HCT116 (cell line): ENCODE results near the gene DMXL1. TPM values are rescaled to one million over a fixed set of nuclear protein-coding genes. Genes with fewer than 3 reads are reported as not detected.

Source experiments
- ATAC-seq: fragments of 200-7000 bp; cut with Tn5 transposase; 2 replicates; pipeline ENCODE4 v1.9.1; 2020; ENCODE audit warnings: mild to moderate bottlenecking, moderate library complexity
- BruUV-seq: library from RNA; stranded (reverse); fragments of 400-500 nt; replicated peaks from 2 replicates; lab custom pipeline; 2021; lab: Mats Ljungman, UMichigan
- CTCF ChIA-PET: fragments of 300-600 bp; sonication (Branson Sonifier 250); formaldehyde crosslinking; loops from one replicate; lab custom pipeline; 2021; ENCODE audit warnings: antibody characterized with exemption; lab: Charles Lee
- POLR2A ChIA-PET: fragments of 300-600, 350-600 bp; sonication (Branson Sonifier 250); formaldehyde crosslinking; loops from one replicate; lab custom pipeline; 2021; ENCODE audit warnings: antibody characterized with exemption; lab: Charles Lee
- RAD21 ChIA-PET, 2 experiments: fragments of 300-600 bp; sonication (Branson Sonifier 250); formaldehyde crosslinking; loops; one replicate each; lab custom pipeline; 2023; ENCODE audit warnings: low total read pairs in 2 of 2; ENCODE audit not compliant: uncharacterized antibody in 2 of 2, unreplicated experiment in 2 of 2, low non-redundant PET in 1 of 2; lab: Charles Lee
- DNase-seq: peaks from one replicate; pipeline ENCODE4 v3.0.0-alpha.2; 2010; ENCODE audit warnings: low read depth, low spot score
- H2AFZ ChIP-seq: fragments of 200-600 bp; shearing (Covaris generic), sonication (generic); 2 replicates; pipeline ENCODE4 v1.6.1; 2017; ENCODE audit warnings: low read depth, mixed run types, mixed read lengths, antibody characterized with exemption, low read length; ENCODE audit not compliant: poor library complexity, severe bottlenecking
- H3K27ac ChIP-seq: 2 replicates; pipeline ENCODE4 v1.5.1; 2012; ENCODE audit warnings: low read depth, low read length
- H3K27me3 ChIP-seq: fragments of 200-600 bp; sonication (generic); 2 replicates; pipeline ENCODE4 v1.6.1; 2016; ENCODE audit warnings: mixed run types, low read length, mixed read lengths; ENCODE audit not compliant: insufficient read depth
- H3K36me3 ChIP-seq, 2 experiments: fragments of 200-500 bp in 1 of 2; fragments of 200-600 bp in 1 of 2; sonication (Bioruptor generic) in 1 of 2; sonication (generic) in 1 of 2; 2 replicates each; pipeline versions ENCODE4 v1.5.1 to v1.6.1; 2014 to 2016; ENCODE audit warnings: low read length in 2 of 2, inconsistent platforms in 1 of 2, mixed read lengths in 1 of 2, mixed run types in 1 of 2; ENCODE audit not compliant: insufficient read depth in 2 of 2, control insufficient read depth in 1 of 2
- H3K4me1 ChIP-seq, 2 experiments: fragments of 200-600 bp in 1 of 2; sonication (generic) in 1 of 2; 2 replicates each; pipeline versions ENCODE4 v1.5.1 to v1.6.1; 2012 to 2017; ENCODE audit warnings: low read length in 2 of 2, inconsistent platforms in 1 of 2, mild to moderate bottlenecking in 1 of 2, mixed read lengths in 1 of 2, mixed run types in 1 of 2, moderate library complexity in 1 of 2; ENCODE audit not compliant: insufficient read depth in 2 of 2, control insufficient read depth in 1 of 2
- H3K4me2 ChIP-seq: fragments of 200-600 bp; sonication (generic); 2 replicates; pipeline ENCODE4 v1.6.1; 2017; ENCODE audit warnings: mixed run types, low read length, mixed read lengths
- H3K4me3 ChIP-seq, 2 experiments: fragments of 200-600 bp in 1 of 2; sonication (generic) in 1 of 2; replicated peaks in 1 of 2; 2 replicates each; pipeline ENCODE4 v1.5.1; 2011 to 2016; ENCODE audit warnings: low read length in 2 of 2, control low read depth in 1 of 2, low read depth in 1 of 2, mild to moderate bottlenecking in 1 of 2, mixed read lengths in 1 of 2, mixed run types in 1 of 2
- H3K79me2 ChIP-seq: fragments of 200-600 bp; sonication (generic); 2 replicates; pipeline ENCODE4 v1.6.1; 2017; ENCODE audit warnings: mild to moderate bottlenecking, mixed run types, low read length, moderate library complexity, mixed read lengths; ENCODE audit not compliant: insufficient read depth
- H3K9ac ChIP-seq: fragments of 200-600 bp; sonication (generic); 2 replicates; pipeline ENCODE4 v1.6.1; 2016; ENCODE audit warnings: low read length, mixed read lengths
- H3K9me2 ChIP-seq: fragments of 200-600 bp; sonication (generic), shearing (Covaris generic); 2 replicates; pipeline ENCODE4 v1.6.1; 2017; ENCODE audit warnings: mixed run types, mild to moderate bottlenecking, moderate library complexity; ENCODE audit not compliant: insufficient read depth
- H3K9me3 ChIP-seq, 2 experiments: fragments of 200-500 bp in 1 of 2; fragments of 200-600 bp in 1 of 2; sonication (Bioruptor generic) in 1 of 2; sonication (generic) in 1 of 2; 2 replicates each; pipeline ENCODE4 v1.6.1; 2014 to 2017; ENCODE audit warnings: low read length in 2 of 2, mixed read lengths in 2 of 2, inconsistent platforms in 1 of 2, low read depth in 1 of 2, mild to moderate bottlenecking in 1 of 2, mixed run types in 1 of 2, moderate library complexity in 1 of 2; ENCODE audit not compliant: control insufficient read depth in 1 of 2, insufficient read depth in 1 of 2
- H4K20me1 ChIP-seq: fragments of 200-600 bp; sonication (generic), shearing (Covaris generic); 2 replicates; pipeline ENCODE4 v1.6.1; 2017; ENCODE audit warnings: mixed run types, mild to moderate bottlenecking, moderate library complexity; ENCODE audit not compliant: insufficient read depth
- CBX3 ChIP-seq: IDR thresholded peaks from 2 replicates; pipeline ENCODE4 v1.6.1; 2012; ENCODE audit warnings: low read depth
- EGR1 ChIP-seq: IDR thresholded peaks from 2 replicates; pipeline ENCODE4 v1.6.1; 2012; ENCODE audit warnings: low read depth
- SP1 ChIP-seq: IDR thresholded peaks from 2 replicates; pipeline ENCODE4 v1.6.1; 2012; ENCODE audit warnings: low read depth
- SRF ChIP-seq: IDR thresholded peaks from 2 replicates; pipeline ENCODE4 v1.6.1; 2012; ENCODE audit warnings: low read depth
- ZNF274 ChIP-seq: fragments of 200-500 bp; sonication (Bioruptor generic); IDR thresholded peaks from 2 replicates; pipeline ENCODE4 v1.6.1; 2014; ENCODE audit warnings: mild to moderate bottlenecking, low read depth, low read length, inconsistent platforms
- intact Hi-C: fragments of 100-400 bp; cut with micrococcal nuclease; formaldehyde crosslinking; loops from 2 replicates; pipeline ENCODE4 v1.10.0; 2022
- total RNA-seq: library from RNA; stranded (reverse); gene quantifications from one replicate; pipeline ENCODE4 v1.2.1, GENCODE V29; 2021; ENCODE audit not compliant: unreplicated experiment

The DMXL1 gene
- total RNA-seq, 1 experiment from 2014 or later, result 21.1 TPM

DNA sequence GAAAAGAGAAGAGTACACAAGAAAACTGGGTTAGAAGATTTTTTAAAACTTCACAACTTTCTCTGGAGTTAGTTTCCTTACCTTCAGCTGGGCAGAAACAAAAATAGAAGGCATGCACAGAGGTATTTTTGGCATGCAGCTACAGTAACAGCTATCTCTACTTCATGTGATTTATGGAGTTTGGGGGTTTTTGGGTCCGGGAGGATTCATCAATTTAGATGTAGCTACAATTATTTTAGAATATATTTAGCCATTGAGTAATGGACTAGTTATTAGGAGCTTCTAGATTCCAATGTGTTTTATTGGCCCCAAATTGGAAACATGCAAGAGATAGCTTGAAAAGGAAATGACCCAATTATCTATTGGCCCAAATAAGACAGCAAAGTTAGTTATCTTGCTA, 193.3 kb downstream of the DMXL1 start:
- POLR2A ChIA-PET, result no interaction called here
- Histone ChIP-seq H3K9ac (no peak overlapping the region), H3K9me3 (no peaks in the 10 kb centered on the region), H3K9me2 (no peaks in the 10 kb centered on the region), H3K4me3 (no peak overlapping the region), H3K36me3 (no peaks in the 10 kb centered on the region), H4K20me1 (no peaks in the 10 kb centered on the region), H3K79me2 (no peaks in the 10 kb centered on the region), H3K27ac (no peak overlapping the region), H3K4me2 (no peak overlapping the region), H2AFZ (no peak overlapping the region), H3K27me3 (no peaks in the 10 kb centered on the region), H3K4me1 (peaks cover 4 to 14% of the 10 kb centered on the region in 2 experiments; a peak in 3 of 4 replicates)
- RAD21 ChIA-PET, result no interaction called here
- intact Hi-C loops, result loop anchor here (10.0 kb wide), 2 partner anchors 151 to 279 kb away; partner anchors contain the start of gene DTWD2
- TF ChIP-seq ZNF274 (no peak), SP1 (no peak), CBX3 (no peak)
- CTCF ChIA-PET, result no interaction called here
- DNase-seq, result no peak
- no peak for ATAC-seq
- no TSS peak for BruUV-seq

DNA sequence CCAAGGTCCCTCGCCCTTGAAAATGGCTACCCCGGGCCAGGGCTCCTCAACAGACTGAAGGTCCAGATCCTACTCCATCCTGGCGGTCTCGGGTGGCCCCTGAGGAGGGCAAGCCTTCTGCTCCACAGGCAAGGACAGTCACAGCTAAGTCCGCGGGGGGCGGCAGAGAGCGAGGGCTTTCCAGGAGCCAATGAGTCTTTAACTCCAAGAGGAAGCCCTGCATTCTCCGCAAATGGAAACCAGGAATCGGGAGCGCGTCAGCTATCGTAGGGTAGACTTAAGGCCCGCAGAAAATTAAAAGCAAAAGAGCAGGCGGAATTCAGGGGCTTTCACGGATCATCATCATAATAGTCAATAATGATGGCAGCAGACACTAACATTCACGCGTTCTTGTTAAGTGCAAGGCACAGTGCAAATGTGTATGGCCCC, 197.1 kb downstream of the DMXL1 start:
- Histone ChIP-seq H3K4me3 (peak overlapping the region; percentile 70 to 84), H3K79me2 (no peaks in the 10 kb centered on the region), H3K9ac (peak overlapping the region; percentile 69), H3K9me3 (no peaks in the 10 kb centered on the region), H3K4me2 (peak overlapping the region; percentile 80), H3K4me1 (peaks cover 11 to 24% of the 10 kb centered on the region in 2 experiments), H4K20me1 (no peaks in the 10 kb centered on the region)
- ChIA-PET RAD21 (no interaction called here), CTCF (interaction anchor here (1.1 to 2.2 kb wide), 3 partner anchors 12 to 280 kb away, joined by 4 to 8 read pairs (median 5); no protein-coding TSS in a partner anchor)
- TSS peak; percentile 85 for BruUV-seq
- DNase-seq (peak; percentile 62), ATAC-seq (peak; percentile 67)
- TF ChIP-seq EGR1, result 0 out of 2 replicates have a peak, but pooled peaks have one; percentile 2
- no peak; the same call in 1 of the 2 replicates for TF ChIP-seq SRF
- TF ChIP-seq, all 23 proteins: peak for 1
- POLR2A ChIA-PET, result interaction anchor here (0.6 to 1.4 kb wide), 4 partner anchors 10 to 73 kb away, joined by 3 to 5 read pairs (median 4); no protein-coding TSS in a partner anchor
- Histone ChIP-seq H3K9me2 (no peaks in the 10 kb centered on the region), H2AFZ (peak overlapping the region; percentile 81), H3K27me3 (no peaks in the 10 kb centered on the region), H3K27ac (peak overlapping the region; percentile 72; the same call in 1 of the 2 replicates), H3K36me3 (no peaks in the 10 kb centered on the region)
- intact Hi-C loops, result loop anchor here (2.0 to 10.0 kb wide), 3 partner anchors 147 to 283 kb away; partner anchors contain the start of genes DMXL1 and DTWD2
